CD4-positive, alpha-beta T cell (primary cell): ENCODE data around the gene TMEM81. TPM values are rescaled to one million over a fixed set of nuclear protein-coding genes. Genes with fewer than 3 reads are reported as not detected.

Experiments
- ATAC-seq: fragments of 200-7000 bp; cut with Tn5 transposase; one replicate; pipeline ENCODE4 v1.10.0; 2022; ENCODE audit warnings: mild to moderate bottlenecking; ENCODE audit not compliant: poor library complexity
- CTCF ChIA-PET: fragments of 350-600 bp; sonication (Branson Sonifier 250); formaldehyde crosslinking; loops from one replicate; lab custom pipeline; 2021; ENCODE audit warnings: antibody characterized with exemption, inconsistent platforms; lab: Charles Lee
- POLR2A ChIA-PET: fragments of 350-600 bp; sonication (Branson Sonifier 250); formaldehyde crosslinking; loops from one replicate; lab custom pipeline; 2021; ENCODE audit warnings: antibody characterized with exemption, inconsistent platforms; lab: Charles Lee
- DNase-seq, 14 experiments: peaks; one replicate each; pipeline ENCODE4 v3.0.0-alpha.2; 2013 to 2020; ENCODE audit warnings: mixed read lengths in 2 of 14
- H3K27ac ChIP-seq, 2 donors: one replicate each; pipeline versions ENCODE4 v1.5.1 to v1.7.0; 2013; ENCODE audit warnings: low read length in 2 of 2, low read depth in 1 of 2, mild to moderate bottlenecking in 1 of 2
- H3K27me3 ChIP-seq, 2 experiments: 1 replicate in 1 of 2; 2 replicates in 1 of 2; pipeline versions ENCODE4 v1.6.1 to v1.7.0; 2013; ENCODE audit warnings: low read length in 2 of 2, control low read depth in 1 of 2, mild to moderate bottlenecking in 1 of 2, moderate library complexity in 1 of 2; ENCODE audit not compliant: insufficient read depth in 2 of 2, control insufficient read depth in 1 of 2
- H3K36me3 ChIP-seq: one replicate; pipeline ENCODE4 v1.6.1; 2013; ENCODE audit warnings: low read length, control low read depth; ENCODE audit not compliant: insufficient read depth
- H3K4me1 ChIP-seq: one replicate; pipeline ENCODE4 v1.6.1; 2013; ENCODE audit warnings: low read length, control low read depth; ENCODE audit not compliant: insufficient read depth
- H3K4me3 ChIP-seq: one replicate; pipeline ENCODE4 v1.5.1; 2013; ENCODE audit warnings: mild to moderate bottlenecking, low read length, moderate library complexity
- H3K9me3 ChIP-seq, 2 experiments: 1 replicate in 1 of 2; 2 replicates in 1 of 2; pipeline versions ENCODE4 v1.6.1 to v1.7.0; 2013; ENCODE audit warnings: low read length in 2 of 2, mild to moderate bottlenecking in 2 of 2, control low read depth in 1 of 2, moderate library complexity in 1 of 2; ENCODE audit not compliant: control insufficient read depth in 1 of 2, insufficient read depth in 1 of 2
- H3K27ac Mint-ChIP-seq: one replicate; pipeline ENCODE4 v1.8.0; 2020; ENCODE audit warnings: mixed read lengths
- H3K27me3 Mint-ChIP-seq: one replicate; pipeline ENCODE4 v1.8.0; 2021; ENCODE audit warnings: mixed read lengths
- H3K36me3 Mint-ChIP-seq: one replicate; pipeline ENCODE4 v1.8.0; 2021; ENCODE audit warnings: low read depth, mixed read lengths
- H3K4me1 Mint-ChIP-seq: one replicate; pipeline ENCODE4 v1.8.0; 2021; ENCODE audit warnings: low read depth, mixed read lengths
- H3K4me3 Mint-ChIP-seq: one replicate; pipeline ENCODE4 v1.8.0; 2020; ENCODE audit warnings: mild to moderate bottlenecking, mixed read lengths
- H3K9me3 Mint-ChIP-seq: one replicate; pipeline ENCODE4 v1.8.0; 2020; ENCODE audit warnings: mixed read lengths
- CTCF ChIP-seq: fragments of 200-600 bp; IDR thresholded peaks from one replicate; pipeline ENCODE4 v1.8.0; 2022; ENCODE audit warnings: antibody characterized with exemption, mild to moderate bottlenecking
- intact Hi-C, 2 experiments: fragments of 100-400 bp; cut with DNase I in 1 of 2; cut with micrococcal nuclease in 1 of 2; formaldehyde crosslinking; loops; one replicate each; pipeline versions ENCODE4 v1.15.1 to v1.9.0; 2023 to 2025; cut with DNase I, micrococcal nuclease
- total RNA-seq, 174 experiments: library from RNA in 2 of 174; stranded (reverse) in 2 of 174; gene quantifications; one replicate each; pipeline ENCODE4 v1.2.3 and lab custom pipeline; 2021 to 2026

TMEM81 gene
- total RNA-seq, 2 experiments from 2014 or later: 2.1 to 2.2 TPM

DNA sequence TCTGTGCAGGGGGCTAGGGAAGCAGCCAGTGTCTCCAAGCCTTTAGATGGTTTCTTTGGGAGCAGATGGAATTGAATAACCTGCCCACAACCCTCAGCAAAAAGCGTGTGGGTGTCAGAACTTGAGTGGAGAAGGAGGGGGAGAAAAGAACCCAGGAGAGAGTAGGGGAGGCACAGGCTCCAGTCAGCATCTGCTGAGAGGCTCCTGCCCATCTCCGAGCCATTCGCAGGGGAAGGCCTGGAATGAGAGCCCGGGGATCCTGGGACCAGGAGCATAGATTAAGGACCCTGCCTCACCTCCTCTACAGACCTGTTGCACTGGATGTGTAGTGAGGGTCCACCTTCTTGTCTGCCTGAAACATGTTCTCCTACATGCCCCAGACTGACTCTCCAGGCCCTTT, 16.3 kb downstream of the TMEM81 start:
- Mint-ChIP-seq H3K4me1 (no peaks in the 10 kb centered on the region), H3K27me3 (no peaks in the 10 kb centered on the region), H3K27ac (no peak overlapping the region), H3K36me3 (no peaks in the 10 kb centered on the region), H3K9me3 (no peaks in the 10 kb centered on the region), H3K4me3 (no peak overlapping the region)
- POLR2A ChIA-PET: no interaction called here
- Histone ChIP-seq H3K4me3 (no peak overlapping the region), H3K4me1 (no peaks in the 10 kb centered on the region), H3K36me3 (no peaks in the 10 kb centered on the region), H3K9me3 (no peaks in the 10 kb centered on the region), H3K27ac (no peak overlapping the region), H3K27me3 (no peaks in the 10 kb centered on the region)
- ATAC-seq (no peak), DNase-seq (no peak)
- no peak for TF ChIP-seq CTCF
- intact Hi-C loops: no loop called here
- CTCF ChIA-PET: no interaction called here

GRCh38 chr1:205067031-205067430, 17.2 kb downstream of the TMEM81 start:
- intact Hi-C loops: no loop called here
- CTCF ChIA-PET: no interaction called here
- H3K4me1 Mint-ChIP-seq: no peaks in the 10 kb centered on the region

DNA sequence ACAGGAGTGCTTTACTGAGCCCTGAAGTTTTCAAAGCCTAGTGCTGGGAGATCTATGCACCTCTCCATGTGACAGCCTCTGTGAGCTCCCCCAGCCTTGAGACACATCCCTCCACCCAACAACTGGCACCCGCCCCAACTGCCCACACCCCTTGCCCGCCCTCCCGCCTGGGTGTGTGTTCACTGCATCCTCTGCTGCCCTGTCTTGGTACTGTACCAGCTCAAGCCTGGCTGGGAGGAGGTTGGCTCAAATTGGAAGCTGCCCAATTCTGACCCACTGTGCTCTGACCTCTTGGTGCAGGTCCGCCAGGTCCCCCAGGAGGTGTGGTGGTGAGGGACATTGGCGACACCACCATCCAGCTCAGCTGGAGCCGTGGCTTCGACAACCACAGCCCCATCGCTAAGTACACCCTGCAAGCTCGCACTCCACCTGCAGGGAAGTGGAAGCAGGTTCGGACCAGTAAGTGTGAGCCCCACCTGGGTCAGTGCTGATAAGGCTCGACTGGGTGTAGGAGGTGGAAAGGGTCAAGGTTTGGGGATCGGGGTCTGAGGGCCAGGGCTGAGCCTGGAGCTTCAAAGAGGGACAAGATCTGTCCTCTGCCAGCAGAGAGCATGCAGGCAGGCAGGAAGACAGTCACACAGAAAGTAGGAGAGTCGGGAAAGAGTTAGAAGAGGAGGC, 18.0 kb downstream of the TMEM81 start:
- intact Hi-C loops: no loop called here
- Mint-ChIP-seq H3K4me3 (no peak overlapping the region), H3K27me3 (no peaks in the 10 kb centered on the region), H3K4me1 (no peaks in the 10 kb centered on the region), H3K36me3 (no peaks in the 10 kb centered on the region), H3K9me3 (no peaks in the 10 kb centered on the region), H3K27ac (no peak overlapping the region)
- ChIA-PET CTCF (no interaction called here), POLR2A (no interaction called here)
- Histone ChIP-seq H3K4me1 (peaks cover 5% of the 10 kb centered on the region), H3K36me3 (no peaks in the 10 kb centered on the region), H3K27me3 (no peaks in the 10 kb centered on the region), H3K9me3 (no peaks in the 10 kb centered on the region), H3K27ac (no peak overlapping the region), H3K4me3 (no peak overlapping the region)
- ATAC-seq: peak; percentile 40
- no peak for TF ChIP-seq CTCF
- peak in 1 of 14 experiments; percentile 19 for DNase-seq

More at GRCh38 chr1:205067031-205067430, 17.2 kb downstream of the TMEM81 start:
- POLR2A ChIA-PET: no interaction called here
- Histone ChIP-seq H3K27ac (no peak overlapping the region), H3K9me3 (no peaks in the 10 kb centered on the region), H3K4me1 (no peaks in the 10 kb centered on the region), H3K27me3 (no peaks in the 10 kb centered on the region), H3K36me3 (no peaks in the 10 kb centered on the region), H3K4me3 (no peak overlapping the region)
- Mint-ChIP-seq H3K27me3 (no peaks in the 10 kb centered on the region), H3K36me3 (no peaks in the 10 kb centered on the region), H3K27ac (no peak overlapping the region), H3K9me3 (no peaks in the 10 kb centered on the region), H3K4me3 (no peak overlapping the region)
- TF ChIP-seq CTCF: no peak
- DNase-seq (no peak), ATAC-seq (no peak)
